Epithelial cell of proximal tubule (primary cell): ENCODE measurements around the gene RBP7. TPM values are rescaled to one million over a fixed set of nuclear protein-coding genes. Genes with fewer than 3 reads are reported as not detected.

Experiments used
- DNase-seq: peaks from one replicate; pipeline ENCODE4 v3.0.0-alpha.2; 2011; ENCODE audit warnings: low read depth
- H3K4me3 ChIP-seq: 2 replicates; pipeline ENCODE4 v1.5.1; 2011; ENCODE audit warnings: low read depth, mild to moderate bottlenecking, low read length
- total RNA-seq: library from RNA; depleted of rRNA; stranded (reverse); fragments of >200 nt; gene quantifications from 2 replicates; pipeline ENCODE4 v1.2.3, GENCODE V29; 2015
- TF ChIP-seq, protein P1 (sequence below): conservative IDR thresholded peaks from 2 replicates; pipeline ENCODE4 v1.5.1; 2012; ENCODE audit warnings: low read depth, mild to moderate bottlenecking, low read length

The RBP7 gene
- total RNA-seq, 1 donor from 2014 or later: 24.3 TPM

DNA sequence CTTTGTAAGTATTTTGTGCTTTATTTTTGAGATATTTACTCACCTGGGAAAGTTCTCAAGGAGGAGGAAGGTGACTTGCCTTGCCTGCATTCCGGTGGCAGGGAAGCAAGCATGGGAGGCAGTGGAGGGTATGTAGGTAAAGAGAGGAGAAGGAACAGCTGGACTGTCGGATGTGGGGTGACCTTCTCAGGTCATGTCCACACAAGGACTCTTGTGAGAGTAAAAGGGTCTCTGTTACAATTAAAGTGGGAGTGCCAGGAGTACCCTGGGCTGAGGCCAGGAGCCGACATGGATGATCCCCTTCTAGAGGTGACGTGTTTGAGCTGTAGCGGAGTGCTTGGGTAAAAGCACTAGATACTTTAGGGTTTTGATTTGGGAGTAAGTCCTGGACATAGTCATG, 60.8 kb downstream of the RBP7 start:
- H3K4me3 ChIP-seq: no peak overlapping the region
- no peak for DNase-seq
- TF ChIP-seq, protein P1, sequence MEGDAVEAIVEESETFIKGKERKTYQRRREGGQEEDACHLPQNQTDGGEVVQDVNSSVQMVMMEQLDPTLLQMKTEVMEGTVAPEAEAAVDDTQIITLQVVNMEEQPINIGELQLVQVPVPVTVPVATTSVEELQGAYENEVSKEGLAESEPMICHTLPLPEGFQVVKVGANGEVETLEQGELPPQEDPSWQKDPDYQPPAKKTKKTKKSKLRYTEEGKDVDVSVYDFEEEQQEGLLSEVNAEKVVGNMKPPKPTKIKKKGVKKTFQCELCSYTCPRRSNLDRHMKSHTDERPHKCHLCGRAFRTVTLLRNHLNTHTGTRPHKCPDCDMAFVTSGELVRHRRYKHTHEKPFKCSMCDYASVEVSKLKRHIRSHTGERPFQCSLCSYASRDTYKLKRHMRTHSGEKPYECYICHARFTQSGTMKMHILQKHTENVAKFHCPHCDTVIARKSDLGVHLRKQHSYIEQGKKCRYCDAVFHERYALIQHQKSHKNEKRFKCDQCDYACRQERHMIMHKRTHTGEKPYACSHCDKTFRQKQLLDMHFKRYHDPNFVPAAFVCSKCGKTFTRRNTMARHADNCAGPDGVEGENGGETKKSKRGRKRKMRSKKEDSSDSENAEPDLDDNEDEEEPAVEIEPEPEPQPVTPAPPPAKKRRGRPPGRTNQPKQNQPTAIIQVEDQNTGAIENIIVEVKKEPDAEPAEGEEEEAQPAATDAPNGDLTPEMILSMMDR: no peak

DNA sequence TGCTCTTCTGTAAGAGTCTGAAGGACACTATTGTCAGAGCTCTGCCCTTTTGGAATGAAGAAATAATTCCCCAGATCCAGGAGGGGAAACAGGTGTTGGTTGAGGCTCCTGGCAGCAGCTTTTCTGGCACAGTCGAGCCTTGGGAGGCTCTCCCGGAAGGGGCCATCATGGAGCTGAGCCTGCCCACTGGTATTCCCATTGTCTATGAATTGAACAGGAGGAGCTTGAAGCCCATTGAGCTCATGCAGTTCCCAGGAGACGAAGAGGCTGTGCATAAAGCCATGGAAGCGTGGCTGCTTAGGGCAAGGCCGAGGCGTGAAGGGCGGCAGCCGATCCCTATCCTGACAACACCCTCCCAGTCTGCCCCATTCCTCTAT, 62.3 kb downstream of the RBP7 start:
- H3K4me3 ChIP-seq: no peak overlapping the region
- TF ChIP-seq, protein P1: no peak
- DNase-seq: no peak

DNA sequence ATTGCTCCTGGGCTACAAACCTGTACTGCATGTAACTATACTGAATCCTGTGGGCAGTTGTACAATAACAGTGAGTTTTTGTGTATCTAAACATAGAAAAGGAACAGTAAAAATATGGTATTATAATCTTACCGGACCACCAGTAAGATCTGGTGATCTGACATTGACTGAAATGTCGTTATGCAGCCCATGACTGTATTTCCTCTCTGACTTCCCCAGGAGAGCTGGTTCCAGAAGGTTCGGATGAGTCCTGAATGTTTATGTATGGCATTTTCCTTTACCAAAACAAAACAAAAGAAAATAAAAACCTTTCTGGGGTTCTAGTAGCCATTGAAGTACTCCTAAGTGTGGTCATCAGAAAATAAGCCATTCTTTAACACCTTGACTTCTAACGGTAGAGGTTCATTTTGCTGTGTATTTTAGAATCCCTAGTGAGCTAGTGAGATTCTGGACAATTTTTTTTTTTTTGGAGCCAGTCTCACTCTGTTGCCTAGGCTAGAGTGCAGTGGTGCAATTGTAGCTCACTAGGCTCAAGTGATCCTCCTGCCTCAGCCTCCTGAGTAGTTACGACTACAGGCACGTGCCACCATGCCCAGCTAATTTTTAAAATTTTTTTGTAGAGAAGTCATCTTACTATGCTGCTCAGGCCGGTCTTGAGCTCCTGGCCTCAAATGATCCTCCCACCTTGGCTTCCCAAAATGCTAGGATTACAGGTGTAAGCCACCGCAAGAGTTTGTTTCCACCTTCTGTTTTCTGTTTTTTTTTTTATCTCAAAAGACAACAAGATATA, 63.5 kb downstream of the RBP7 start:
- no peak for DNase-seq
- TF ChIP-seq, protein P1: no peak
- H3K4me3 ChIP-seq: no peak overlapping the region

DNA sequence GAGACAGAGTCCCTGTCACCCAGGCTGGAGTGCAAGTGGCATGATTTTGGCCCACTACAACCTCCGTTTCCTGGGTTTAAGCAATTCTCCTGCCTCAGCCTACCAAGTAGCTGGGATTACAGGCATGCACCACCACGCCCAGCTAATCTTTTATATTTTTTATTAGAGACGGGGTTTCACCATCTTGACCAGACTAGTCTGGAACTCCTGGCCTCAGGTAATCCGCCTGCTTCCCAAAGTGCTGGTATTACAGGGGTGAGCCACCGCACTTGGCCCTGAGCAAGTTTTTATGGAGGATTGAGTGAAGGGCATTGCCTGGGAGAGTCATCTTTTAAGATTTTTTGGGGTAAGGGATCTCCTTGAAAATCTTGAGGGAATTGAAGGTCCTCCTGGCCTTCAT, 64.2 kb downstream of the RBP7 start:
- DNase-seq: no peak
- H3K4me3 ChIP-seq: no peak overlapping the region
- TF ChIP-seq, protein P1: no peak

DNA sequence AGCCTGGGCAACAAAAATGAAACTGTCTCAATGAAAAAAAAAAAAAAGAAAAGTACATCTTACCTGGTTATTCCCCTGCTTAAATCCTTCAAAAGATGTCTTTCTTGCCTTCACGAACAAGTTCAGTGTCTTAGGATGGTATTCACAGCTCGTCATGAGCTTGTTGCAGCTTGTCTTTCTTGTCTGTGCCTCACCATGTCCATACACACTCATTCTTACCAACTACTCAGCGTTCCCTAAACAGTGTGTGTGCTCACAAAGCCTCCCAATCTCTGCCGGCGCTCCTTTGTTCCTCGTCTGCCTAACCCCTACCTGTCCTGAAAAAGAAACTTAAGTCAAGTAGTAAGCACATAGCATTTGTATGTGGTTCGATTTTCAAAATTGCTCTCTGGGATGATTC, 66.8 kb downstream of the RBP7 start:
- no peak overlapping the region for H3K4me3 ChIP-seq
- DNase-seq: no peak

DNA sequence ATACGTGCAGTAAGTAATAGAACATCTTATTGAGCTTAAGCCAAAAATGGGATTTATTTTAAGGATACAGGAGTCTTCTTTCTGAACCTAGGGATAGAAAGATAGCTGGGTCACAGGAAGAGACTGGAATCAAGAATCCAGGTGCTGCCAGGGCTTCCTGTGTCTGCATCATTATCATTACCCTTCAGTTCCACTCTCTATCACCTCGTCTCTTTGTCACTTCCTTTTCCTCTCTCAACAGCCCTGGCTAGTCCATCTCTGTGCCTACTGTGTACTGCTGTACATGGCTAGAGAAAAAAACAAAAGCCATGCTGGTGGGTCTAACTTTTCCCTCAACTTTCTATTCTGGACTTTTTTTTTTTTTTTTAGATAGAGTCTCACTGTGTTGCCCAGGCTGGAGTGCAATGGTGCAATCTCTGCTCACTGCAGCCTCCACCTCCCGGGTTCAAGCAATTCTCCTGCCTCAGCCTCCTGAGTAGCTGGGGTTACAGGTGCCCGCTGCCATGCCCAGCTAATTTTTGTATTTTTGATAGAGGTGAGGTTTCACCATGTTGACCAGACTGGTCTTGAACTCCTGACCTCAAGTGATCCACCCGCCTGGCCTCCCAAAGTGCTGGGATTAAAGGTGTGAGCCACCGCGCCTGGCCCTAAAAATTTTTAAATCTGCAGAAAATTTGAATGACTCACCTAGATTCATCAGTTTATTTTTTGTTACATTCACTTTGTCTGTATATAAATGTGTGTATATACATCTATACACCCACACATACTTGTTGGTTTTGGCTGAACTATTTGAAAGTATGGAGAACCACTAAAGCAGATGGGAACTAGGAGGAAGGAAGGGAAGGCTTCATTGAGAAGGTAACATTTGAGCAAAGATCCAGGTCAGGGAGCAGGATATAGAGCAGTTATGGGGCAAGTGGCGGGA, 67.7 kb downstream of the RBP7 start:
- H3K4me3 ChIP-seq: no peak overlapping the region
- TF ChIP-seq, protein P1: no peak
- no peak for DNase-seq

More for the DNA sequence above, 66.8 kb downstream of the RBP7 start:
- TF ChIP-seq, protein P1: no peak

DNA sequence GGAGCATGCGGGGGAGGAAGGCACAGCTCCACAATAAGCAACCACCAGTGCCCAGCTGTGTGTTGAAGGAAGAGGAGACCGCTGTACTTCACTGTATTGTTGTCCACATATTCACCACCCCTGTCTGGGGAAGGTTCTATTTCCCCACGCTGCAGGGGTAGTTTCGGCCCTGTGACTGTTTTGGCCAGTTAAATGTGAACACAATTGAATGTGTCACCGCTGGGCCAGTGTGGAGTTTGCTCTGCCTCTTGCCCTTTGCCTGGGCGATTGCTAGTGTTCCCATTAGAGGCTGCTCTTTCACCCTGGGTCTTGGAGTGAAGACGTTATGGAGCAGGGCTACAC, 68.3 kb downstream of the RBP7 start:
- DNase-seq: peak; percentile 18
- H3K4me3 ChIP-seq: no peak overlapping the region

More for the DNA sequence above, 68.3 kb downstream of the RBP7 start:
- TF ChIP-seq, protein P1: peak; percentile 9
